Central memory CD8-positive, alpha-beta T cell (primary cell): Measurements from ENCODE around the gene GUCY1A1.

Experiments used
- ATAC-seq: fragments of 150-1000 bp; cut with Tn5 transposase; replicated peaks from 2 replicates; pipeline ENCODE4 v1.10.0; 2022; ENCODE audit warnings: mild to moderate bottlenecking, moderate FRiP score, moderate number of reproducible peaks; ENCODE audit not compliant: poor library complexity, severe bottlenecking; ENCODE audit errors: extremely low read depth
- DNase-seq, 2 donors: peaks; one replicate each; pipeline ENCODE4 v3.0.0; 2021; ENCODE audit warnings: low spot score in 2 of 2
- H3K27ac Mint-ChIP-seq: one replicate; pipeline ENCODE4 v1.8.0; 2022; ENCODE audit warnings: low read depth, mild to moderate bottlenecking, moderate library complexity, mixed read lengths
- H3K27me3 Mint-ChIP-seq: one replicate; pipeline ENCODE4 v1.8.0; 2022; ENCODE audit warnings: mixed read lengths
- H3K36me3 Mint-ChIP-seq: one replicate; pipeline ENCODE4 v1.8.0; 2022; ENCODE audit warnings: mild to moderate bottlenecking, moderate library complexity, mixed read lengths; ENCODE audit not compliant: insufficient read depth
- H3K4me1 Mint-ChIP-seq: one replicate; pipeline ENCODE4 v1.8.0; 2022; ENCODE audit warnings: mixed read lengths
- H3K4me3 Mint-ChIP-seq: one replicate; pipeline ENCODE4 v1.8.0; 2022; ENCODE audit warnings: mild to moderate bottlenecking, moderate library complexity, mixed read lengths
- H3K9me3 Mint-ChIP-seq: one replicate; pipeline ENCODE4 v1.8.0; 2022; ENCODE audit warnings: mixed read lengths

Gene GUCY1A1

DNA sequence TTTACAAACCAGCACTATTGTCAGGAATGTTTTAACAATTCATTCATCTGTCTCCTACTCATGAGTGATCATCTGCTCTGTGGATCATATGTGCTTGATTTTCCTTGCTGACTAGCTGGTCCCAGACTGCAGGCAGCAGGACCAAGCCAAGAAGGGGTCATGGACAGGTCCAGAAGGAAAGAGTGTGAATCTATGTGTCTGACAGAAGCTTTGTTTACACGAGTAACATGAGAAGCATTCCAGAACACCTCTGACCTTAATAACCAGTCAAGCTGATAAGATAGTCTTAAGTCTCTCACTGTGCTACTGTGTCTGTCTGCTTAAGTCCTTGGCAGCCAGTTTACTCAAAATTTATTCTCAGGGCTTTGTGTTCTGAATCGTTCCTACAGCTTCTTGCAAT, 39.0 kb downstream of the GUCY1A1 start:
- H3K27me3 Mint-ChIP-seq = no peaks in the 10 kb centered on the region
- DNase-seq (no peak), ATAC-seq (no peak)
- H3K27ac Mint-ChIP-seq = no peak overlapping the region
- no peaks in the 10 kb centered on the region for H3K4me1 Mint-ChIP-seq
- no peaks in the 10 kb centered on the region for H3K9me3 Mint-ChIP-seq
- H3K4me3 Mint-ChIP-seq = no peak overlapping the region
- H3K36me3 Mint-ChIP-seq = no peaks in the 10 kb centered on the region

DNA sequence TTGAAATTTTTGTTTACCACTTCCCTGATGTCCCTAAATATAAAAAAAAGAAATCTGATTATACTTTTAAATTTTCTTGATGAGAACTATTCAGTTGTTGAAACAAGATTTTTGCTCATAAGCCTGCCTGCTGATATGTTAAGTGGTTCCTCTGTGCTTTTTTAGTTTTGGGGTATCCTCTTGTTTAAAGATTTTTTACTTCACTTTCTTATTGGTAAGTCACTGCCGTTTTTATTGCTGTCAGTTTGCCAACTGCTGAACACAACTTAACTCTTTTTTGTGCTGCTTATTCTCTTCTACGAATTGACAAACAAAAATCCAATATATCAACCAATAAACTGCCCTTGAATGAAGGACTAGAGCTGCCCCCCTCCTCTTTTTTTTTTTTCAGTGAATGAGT, 39.5 kb downstream of the GUCY1A1 start:
- ATAC-seq = no peak
- H3K36me3 Mint-ChIP-seq = no peaks in the 10 kb centered on the region
- no peaks in the 10 kb centered on the region for H3K9me3 Mint-ChIP-seq
- H3K4me1 Mint-ChIP-seq = no peaks in the 10 kb centered on the region
- no peaks in the 10 kb centered on the region for H3K27me3 Mint-ChIP-seq
- H3K27ac Mint-ChIP-seq = no peak overlapping the region
- no peak overlapping the region for H3K4me3 Mint-ChIP-seq
- no peak for DNase-seq

DNA sequence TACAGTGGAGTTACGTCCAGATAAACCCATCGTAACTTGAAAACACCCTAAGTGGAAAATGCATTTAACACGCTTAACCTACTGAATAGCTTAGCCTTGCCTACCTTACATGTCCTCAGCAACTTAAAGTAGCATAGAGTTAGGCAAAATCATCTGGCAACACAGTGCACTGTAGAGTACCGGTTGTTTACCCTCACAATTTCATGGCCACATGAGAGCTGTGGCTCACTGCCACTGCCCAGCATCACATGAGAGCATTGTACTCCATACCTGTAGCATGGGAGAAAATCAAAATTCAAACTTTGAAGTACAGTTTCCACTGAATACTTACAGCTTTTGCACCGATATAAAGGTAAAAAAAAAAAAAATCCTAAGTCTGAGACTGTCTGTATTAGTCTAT, 40.6 kb downstream of the GUCY1A1 start:
- no peaks in the 10 kb centered on the region for H3K9me3 Mint-ChIP-seq
- no peak overlapping the region for H3K4me3 Mint-ChIP-seq
- no peaks in the 10 kb centered on the region for H3K36me3 Mint-ChIP-seq
- no peak for ATAC-seq
- no peak for DNase-seq
- no peaks in the 10 kb centered on the region for H3K4me1 Mint-ChIP-seq
- H3K27me3 Mint-ChIP-seq = no peaks in the 10 kb centered on the region
- H3K27ac Mint-ChIP-seq = no peak overlapping the region

DNA sequence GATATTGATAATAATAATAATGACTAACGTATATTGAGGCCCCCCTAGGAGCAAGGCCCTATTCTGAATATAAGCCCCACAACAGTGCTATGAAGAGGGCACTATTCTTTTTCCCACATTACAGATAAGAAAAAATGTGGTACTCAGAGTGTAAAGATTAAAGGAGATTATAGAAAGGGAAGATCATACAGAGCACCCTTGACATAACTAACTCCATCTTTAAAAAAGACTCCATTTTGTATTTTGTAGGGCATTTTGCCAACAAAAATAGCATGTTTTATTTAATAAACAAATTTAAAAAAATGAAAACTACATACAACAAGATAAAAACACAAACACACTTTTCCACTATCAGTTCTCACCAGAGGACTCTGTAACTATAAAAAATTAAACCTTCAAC, 42.1 kb downstream of the GUCY1A1 start:
- H3K27ac Mint-ChIP-seq = no peak overlapping the region
- H3K27me3 Mint-ChIP-seq = no peaks in the 10 kb centered on the region
- H3K9me3 Mint-ChIP-seq = no peaks in the 10 kb centered on the region
- ATAC-seq (no peak), DNase-seq (no peak)
- no peaks in the 10 kb centered on the region for H3K36me3 Mint-ChIP-seq
- no peaks in the 10 kb centered on the region for H3K4me1 Mint-ChIP-seq
- no peak overlapping the region for H3K4me3 Mint-ChIP-seq

DNA sequence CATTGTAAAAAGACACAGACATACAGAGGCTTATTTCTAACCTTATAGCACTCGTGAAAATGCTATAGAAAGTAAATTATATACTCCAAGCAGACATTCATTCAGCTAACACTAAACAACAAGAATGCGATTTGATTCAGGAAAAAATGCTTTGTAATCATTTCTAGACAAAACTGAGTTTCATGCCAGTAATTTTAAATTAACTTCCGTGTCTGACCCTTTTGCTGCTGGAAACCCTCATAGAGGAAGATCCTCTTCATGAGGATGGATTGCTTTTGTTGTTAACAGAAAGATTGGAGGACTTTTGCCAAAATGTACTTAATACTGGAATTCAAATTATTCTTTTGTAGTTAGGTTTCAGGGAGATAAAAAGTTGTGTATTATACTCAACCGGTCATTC, 43.3 kb downstream of the GUCY1A1 start:
- ATAC-seq (no peak), DNase-seq (no peak)
- Mint-ChIP-seq H3K4me1 (no peaks in the 10 kb centered on the region), H3K4me3 (no peak overlapping the region), H3K27me3 (no peaks in the 10 kb centered on the region), H3K36me3 (no peaks in the 10 kb centered on the region), H3K9me3 (no peaks in the 10 kb centered on the region), H3K27ac (no peak overlapping the region)

DNA sequence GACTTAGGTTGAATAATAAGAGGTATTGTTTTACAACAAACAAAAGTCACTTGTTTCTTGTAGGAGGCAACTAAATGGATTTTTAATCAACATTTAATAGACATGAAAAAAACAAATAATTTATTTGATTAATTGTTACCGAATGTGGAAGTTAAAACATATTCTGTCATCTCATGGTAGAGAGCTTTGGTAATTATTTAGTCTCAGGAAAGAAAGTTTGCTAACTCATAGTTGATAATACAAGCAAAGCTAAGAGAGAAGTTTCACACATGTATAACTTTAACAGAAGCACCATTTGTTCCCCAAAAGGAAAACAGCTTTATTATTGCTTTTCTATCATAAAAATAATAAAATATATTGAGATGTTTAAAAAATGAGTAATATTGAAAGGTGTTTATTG, 44.9 kb downstream of the GUCY1A1 start:
- DNase-seq (no peak), ATAC-seq (no peak)
- no peak overlapping the region for H3K4me3 Mint-ChIP-seq
- H3K27ac Mint-ChIP-seq = no peak overlapping the region
- H3K27me3 Mint-ChIP-seq = no peaks in the 10 kb centered on the region
- H3K9me3 Mint-ChIP-seq = no peaks in the 10 kb centered on the region
- no peaks in the 10 kb centered on the region for H3K36me3 Mint-ChIP-seq
- no peaks in the 10 kb centered on the region for H3K4me1 Mint-ChIP-seq

DNA sequence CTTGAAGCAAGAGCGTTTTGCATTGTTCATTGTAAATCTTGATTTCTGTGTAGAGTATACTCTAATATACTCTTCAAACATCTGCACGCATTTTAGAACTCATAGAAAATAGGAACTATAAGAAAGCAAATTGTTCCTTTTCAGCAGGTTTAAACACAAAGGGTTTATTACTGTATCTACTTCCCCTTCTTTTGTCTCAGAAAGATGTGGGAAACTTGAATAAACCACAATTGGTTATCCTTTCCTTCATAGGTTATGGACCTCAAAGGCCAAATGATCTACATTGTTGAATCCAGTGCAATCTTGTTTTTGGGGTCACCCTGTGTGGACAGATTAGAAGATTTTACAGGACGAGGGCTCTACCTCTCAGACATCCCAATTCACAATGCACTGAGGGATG, 46.2 kb downstream of the GUCY1A1 start:
- H3K27me3 Mint-ChIP-seq = no peaks in the 10 kb centered on the region
- ATAC-seq = no peak

DNA sequence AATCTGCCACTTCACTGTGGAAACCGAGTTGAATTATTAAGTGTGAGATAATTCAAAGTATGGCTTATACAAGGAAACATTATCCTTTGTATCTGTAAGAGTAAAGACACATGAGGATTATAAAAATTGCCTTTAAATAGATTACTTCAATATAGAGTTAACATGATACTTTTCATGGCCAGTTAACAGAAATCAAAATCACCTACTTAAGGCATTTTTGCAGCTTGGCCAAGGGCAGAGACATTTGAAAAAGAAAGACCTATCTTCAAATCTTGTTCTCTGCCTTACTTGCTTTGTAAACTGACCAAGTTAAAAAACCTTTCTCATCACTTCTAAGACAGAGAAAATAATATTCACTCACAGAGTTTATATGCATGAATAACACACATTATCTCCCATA, 47.3 kb downstream of the GUCY1A1 start:
- Mint-ChIP-seq H3K9me3 (peaks cover 3% of the 10 kb centered on the region), H3K36me3 (no peaks in the 10 kb centered on the region), H3K27ac (no peak overlapping the region), H3K27me3 (no peaks in the 10 kb centered on the region), H3K4me3 (no peak overlapping the region), H3K4me1 (no peaks in the 10 kb centered on the region)
- DNase-seq = no peak
- no peak for ATAC-seq

More for the DNA sequence above, 46.2 kb downstream of the GUCY1A1 start:
- no peak overlapping the region for H3K27ac Mint-ChIP-seq
- H3K4me1 Mint-ChIP-seq = no peaks in the 10 kb centered on the region
- H3K4me3 Mint-ChIP-seq = no peak overlapping the region
- peaks cover 3% of the 10 kb centered on the region for H3K9me3 Mint-ChIP-seq
- no peak for DNase-seq
- no peaks in the 10 kb centered on the region for H3K36me3 Mint-ChIP-seq

DNA sequence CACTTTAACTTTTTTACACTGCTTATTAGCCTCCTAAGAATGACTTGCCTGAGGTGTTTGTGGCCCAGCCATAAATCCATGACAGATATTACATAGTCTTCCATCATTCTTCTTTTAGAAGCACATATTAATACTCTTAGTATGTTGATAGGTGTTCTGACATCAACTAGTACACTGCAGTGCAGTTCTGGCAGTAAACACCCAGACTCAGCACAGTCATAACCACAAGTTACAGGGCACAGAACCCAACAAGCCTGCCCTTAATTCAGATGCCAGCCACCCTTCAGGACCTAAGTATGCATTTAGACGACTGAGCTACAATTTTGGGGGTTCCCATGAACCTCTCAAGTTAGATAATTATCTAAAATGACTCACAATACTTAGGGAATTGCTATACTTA, 55.7 kb downstream of the GUCY1A1 start:
- no peaks in the 10 kb centered on the region for H3K36me3 Mint-ChIP-seq
- ATAC-seq = no peak
- peaks cover 11% of the 10 kb centered on the region for H3K9me3 Mint-ChIP-seq
- no peak for DNase-seq
- H3K27ac Mint-ChIP-seq = no peak overlapping the region
- no peaks in the 10 kb centered on the region for H3K27me3 Mint-ChIP-seq
- no peak overlapping the region for H3K4me3 Mint-ChIP-seq
- H3K4me1 Mint-ChIP-seq = no peaks in the 10 kb centered on the region

DNA sequence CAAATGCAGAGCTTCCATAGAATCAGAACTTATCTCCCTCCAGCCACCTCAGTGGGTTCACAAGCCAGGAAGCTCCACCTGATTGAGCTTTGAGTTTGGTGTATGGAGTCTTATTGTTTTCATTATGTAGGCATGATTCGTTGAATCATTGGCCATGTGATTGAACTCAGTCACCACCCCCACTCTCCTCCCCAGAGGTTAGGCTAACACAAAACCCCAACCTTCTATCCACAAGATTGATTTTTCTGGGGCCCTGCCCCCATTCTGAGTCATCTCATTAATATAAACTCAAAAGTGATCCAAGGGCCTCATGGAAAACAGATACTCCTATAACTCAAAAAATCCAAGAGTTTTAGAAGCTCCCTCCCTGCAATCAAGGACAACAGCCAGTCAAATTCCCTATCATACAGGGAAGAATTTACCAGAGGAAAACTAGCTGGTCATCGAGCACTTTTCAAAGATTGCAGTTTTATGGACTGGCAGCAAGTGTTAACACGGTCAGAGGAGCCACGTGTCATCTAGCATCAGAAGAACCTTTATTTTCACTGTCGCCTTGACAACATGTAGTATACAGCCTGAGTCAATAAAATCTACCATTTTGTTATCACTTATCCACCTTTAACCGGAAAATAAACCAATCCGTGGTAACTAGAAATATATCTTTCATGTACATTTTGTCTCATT, 56.3 kb downstream of the GUCY1A1 start:
- ATAC-seq = no peak
- H3K4me1 Mint-ChIP-seq = no peaks in the 10 kb centered on the region
- H3K9me3 Mint-ChIP-seq = peaks cover 11% of the 10 kb centered on the region
- no peak overlapping the region for H3K4me3 Mint-ChIP-seq
- H3K27ac Mint-ChIP-seq = no peak overlapping the region
- H3K36me3 Mint-ChIP-seq = no peaks in the 10 kb centered on the region
- no peaks in the 10 kb centered on the region for H3K27me3 Mint-ChIP-seq
- DNase-seq = no peak

DNA sequence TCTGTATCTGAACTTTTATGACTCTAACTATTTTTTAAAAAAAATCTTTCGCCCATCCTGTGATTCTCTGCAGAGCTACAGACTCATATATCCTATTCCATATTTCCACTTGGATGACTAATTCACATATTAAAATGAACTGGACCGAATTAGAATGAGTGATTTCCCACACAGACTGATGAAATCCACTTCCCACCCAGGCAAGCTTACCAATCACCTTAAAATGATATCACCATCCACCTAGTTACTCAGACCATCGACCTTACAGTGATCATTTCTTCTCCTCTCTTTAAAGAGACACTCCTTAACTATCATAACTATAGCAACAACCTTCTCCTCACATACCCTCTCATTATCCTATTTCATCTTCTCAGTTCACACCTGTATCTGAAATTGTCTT, 58.1 kb downstream of the GUCY1A1 start:
- H3K4me1 Mint-ChIP-seq = no peaks in the 10 kb centered on the region

DNA sequence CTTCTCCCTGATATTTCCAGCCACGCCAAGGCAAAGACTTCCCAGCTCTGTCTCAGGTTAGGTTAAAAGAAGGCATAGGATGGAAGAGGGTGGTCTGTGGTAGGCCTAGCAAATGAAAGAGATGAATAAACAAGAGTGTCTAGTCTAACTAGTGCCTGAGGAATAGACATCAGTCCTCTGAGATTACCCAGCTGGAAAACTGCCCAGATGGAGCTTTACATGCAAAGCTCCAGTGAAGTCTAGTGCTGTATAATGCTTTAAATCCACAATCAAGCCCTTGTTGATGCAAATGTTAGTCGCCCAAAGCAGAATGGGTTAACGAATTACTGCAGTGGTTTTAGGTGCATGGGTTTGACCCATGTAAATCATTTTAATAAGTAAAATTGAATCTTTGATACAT, 67.4 kb downstream of the GUCY1A1 start:
- ATAC-seq (no peak), DNase-seq (no peak)
- H3K9me3 Mint-ChIP-seq = no peaks in the 10 kb centered on the region
- no peaks in the 10 kb centered on the region for H3K27me3 Mint-ChIP-seq
- H3K27ac Mint-ChIP-seq = no peak overlapping the region
- H3K4me1 Mint-ChIP-seq = no peaks in the 10 kb centered on the region
- no peak overlapping the region for H3K4me3 Mint-ChIP-seq
- no peaks in the 10 kb centered on the region for H3K36me3 Mint-ChIP-seq

More for the DNA sequence above, 58.1 kb downstream of the GUCY1A1 start:
- Mint-ChIP-seq H3K36me3 (no peaks in the 10 kb centered on the region), H3K27me3 (no peaks in the 10 kb centered on the region), H3K4me3 (no peak overlapping the region), H3K27ac (no peak overlapping the region), H3K9me3 (peaks cover 11% of the 10 kb centered on the region)
- ATAC-seq (no peak), DNase-seq (no peak)

DNA sequence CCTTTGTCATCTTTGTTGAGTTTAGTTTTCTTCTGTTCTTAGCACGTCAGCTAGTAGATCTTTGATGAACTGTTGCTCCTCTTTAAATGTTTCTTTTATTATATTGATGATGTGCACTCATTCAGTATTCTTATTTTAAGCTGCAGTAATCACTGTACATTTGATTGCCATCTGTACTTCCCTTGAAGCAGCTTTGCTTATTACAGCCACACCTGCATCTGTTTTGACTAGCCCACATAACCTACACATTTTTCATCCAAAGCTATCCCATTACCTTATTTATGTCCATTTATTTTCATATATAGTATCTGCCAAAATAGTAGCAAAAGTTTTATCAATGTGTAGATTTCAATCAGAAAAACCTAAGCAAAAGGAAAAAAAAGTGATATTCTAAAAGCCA, 68.3 kb downstream of the GUCY1A1 start:
- Mint-ChIP-seq H3K9me3 (no peaks in the 10 kb centered on the region), H3K4me1 (no peaks in the 10 kb centered on the region), H3K27me3 (no peaks in the 10 kb centered on the region), H3K36me3 (no peaks in the 10 kb centered on the region), H3K27ac (no peak overlapping the region), H3K4me3 (no peak overlapping the region)
- ATAC-seq = no peak
- no peak for DNase-seq

DNA sequence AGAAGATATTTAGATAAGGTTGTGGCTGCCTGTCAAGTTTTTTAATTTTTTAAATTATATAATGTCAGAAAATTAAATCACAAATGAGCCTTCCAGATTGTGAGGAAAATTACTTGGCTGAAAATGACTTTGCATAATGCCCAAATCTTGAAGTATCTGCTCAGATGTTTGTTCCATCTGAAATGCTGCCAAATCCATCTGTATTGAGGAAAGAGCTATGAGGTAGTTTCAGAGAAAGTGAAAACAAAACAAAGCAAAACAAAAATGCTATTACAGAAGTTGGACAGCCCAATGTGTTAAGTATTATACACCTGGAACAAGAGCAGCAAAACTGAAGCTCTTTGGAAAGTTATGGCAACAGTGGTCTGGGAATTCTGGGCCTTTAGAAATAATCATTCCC, 68.8 kb downstream of the GUCY1A1 start:
- no peaks in the 10 kb centered on the region for H3K27me3 Mint-ChIP-seq
- no peak overlapping the region for H3K4me3 Mint-ChIP-seq
- H3K36me3 Mint-ChIP-seq = no peaks in the 10 kb centered on the region
- H3K27ac Mint-ChIP-seq = no peak overlapping the region
- H3K9me3 Mint-ChIP-seq = no peaks in the 10 kb centered on the region
- DNase-seq (no peak), ATAC-seq (no peak)
- H3K4me1 Mint-ChIP-seq = no peaks in the 10 kb centered on the region
